Activated CD4-positive, alpha-beta T cell treated with anti-CD3 and anti-CD28 coated beads, Interleukin-2, Interleukin-4, amounts not matched to agents 100 ng/mL and 50 ng/mL, durations not matched to agents 16 hours and 8 hours (primary cell): ENCODE results near the gene LAMC2.
"Not testable (repeated sequence)": the region's sequence is repeated elsewhere in the genome, so short reads cannot be mapped to it uniquely, and the experiment has no call there.

ENCODE experiments used
- DNase-seq: peaks from one replicate; pipeline ENCODE4 v3.0.0-alpha.2; 2020; ENCODE audit warnings: low spot score

LAMC2 gene

DNA sequence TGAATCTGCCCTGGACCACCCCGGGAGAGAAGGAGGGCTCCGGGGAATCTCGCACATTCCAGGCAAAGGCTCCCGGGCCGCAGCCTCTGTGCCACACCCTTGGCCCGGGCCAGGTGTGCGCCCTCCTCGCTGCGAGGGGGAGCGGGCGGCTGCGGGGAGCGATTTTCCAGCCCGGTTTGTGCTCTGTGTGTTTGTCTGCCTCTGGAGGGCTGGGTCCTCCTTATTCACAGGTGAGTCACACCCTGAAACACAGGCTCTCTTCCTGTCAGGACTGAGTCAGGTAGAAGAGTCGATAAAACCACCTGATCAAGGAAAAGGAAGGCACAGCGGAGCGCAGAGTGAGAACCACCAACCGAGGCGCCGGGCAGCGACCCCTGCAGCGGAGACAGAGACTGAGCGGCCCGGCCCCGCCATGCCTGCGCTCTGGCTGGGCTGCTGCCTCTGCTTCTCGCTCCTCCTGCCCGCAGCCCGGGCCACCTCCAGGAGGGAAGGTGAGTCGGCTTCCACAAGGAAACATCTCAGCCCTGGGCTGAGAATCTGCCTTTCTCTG is at the start of gene LAMC2:
LAMC2 (plus strand) TSS at position 324 of the 550 bp plus-strand sequence; CDS start at position 413, 89 bp downstream.
- DNase-seq: no peak

DNA sequence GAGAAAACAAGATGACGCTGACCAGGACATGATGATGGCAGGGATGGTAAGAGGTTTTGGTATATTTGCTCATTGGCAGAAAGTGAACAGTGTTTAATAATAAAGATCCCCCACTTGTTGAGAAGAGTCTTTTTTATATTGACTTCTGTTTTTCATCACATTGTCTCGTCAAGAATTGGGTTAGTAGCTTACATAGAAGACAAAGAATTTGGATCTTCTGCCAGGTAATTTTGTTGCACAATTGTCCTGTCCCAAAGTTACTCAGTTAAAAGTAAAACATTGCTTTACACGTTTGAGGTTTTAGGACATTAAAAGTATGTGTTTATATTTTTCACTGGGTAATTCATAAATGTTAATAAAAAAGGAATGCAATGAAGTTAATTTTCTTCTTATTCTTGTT is 48.3 kb upstream of the LAMC2 start:
- DNase-seq: no peak

DNA sequence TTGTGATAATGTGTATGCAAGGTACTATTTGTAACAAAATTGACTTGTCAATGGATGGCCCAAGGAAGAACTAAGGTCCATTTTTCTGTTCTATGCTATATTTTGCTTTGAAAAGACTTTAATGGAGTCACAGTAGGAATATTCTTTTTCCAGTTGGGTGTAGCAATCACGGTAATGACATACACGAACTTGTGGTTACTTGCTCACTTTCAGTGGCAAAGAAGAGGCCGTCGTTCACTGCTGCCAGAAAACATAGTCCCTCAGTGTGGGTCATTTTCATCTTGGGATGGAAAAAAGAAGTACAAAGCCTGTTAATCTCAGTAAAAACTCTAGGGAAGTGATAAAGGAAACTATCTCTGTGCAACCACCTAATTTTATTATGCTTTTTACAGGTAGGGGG is 47.8 kb upstream of the LAMC2 start:
- DNase-seq: no peak

DNA sequence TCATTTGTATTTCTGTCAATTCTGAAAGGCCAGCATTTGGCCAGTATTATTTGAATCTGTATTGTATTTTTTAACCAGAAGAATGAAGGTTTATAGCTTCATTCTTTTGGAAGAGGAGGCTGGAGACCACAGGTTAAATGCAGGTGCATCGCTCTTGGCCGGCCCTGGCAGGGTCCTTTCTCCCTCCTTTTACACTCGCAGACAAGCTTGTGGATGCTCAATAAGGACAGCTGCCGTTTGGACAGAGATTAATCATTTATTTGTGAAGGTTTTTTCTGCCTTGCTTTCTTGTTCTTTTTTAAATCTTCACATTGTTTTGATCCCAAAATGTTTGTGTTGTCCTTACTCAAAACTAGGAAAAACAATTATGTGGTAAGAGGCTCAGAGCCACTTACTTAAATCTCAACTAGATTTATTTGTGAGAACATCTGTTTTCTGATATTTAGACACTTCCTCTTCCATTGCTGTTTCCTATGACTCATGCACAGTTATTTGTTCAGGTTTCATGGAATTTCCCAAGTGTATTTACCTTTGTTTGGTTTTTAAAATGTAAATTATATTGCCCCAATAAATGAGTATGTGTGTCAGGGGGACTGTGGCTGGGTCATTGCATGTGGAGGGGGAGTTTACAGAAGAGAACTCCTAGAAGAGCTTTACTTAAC is 46.7 kb upstream of the LAMC2 start:
- DNase-seq: no peak

DNA sequence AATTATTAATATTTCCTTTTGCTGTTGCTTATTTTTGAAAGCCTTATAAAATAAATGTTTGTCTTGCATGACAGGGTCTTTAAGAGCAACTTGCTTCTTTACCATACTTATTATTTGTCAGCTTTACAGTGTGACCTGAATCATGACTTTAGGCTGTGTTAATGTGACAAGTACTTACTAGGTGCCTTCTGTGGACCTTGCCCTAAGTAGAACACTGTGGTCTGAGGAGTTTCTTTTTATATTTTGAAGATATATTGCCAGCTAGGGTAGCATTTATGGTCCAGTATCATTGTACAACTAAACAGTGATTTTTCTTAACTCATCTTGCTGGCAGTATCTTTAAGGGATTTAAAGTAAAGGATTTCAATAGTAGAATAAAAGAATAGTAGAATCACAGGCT is 45.4 kb upstream of the LAMC2 start:
- DNase-seq: no peak

DNA sequence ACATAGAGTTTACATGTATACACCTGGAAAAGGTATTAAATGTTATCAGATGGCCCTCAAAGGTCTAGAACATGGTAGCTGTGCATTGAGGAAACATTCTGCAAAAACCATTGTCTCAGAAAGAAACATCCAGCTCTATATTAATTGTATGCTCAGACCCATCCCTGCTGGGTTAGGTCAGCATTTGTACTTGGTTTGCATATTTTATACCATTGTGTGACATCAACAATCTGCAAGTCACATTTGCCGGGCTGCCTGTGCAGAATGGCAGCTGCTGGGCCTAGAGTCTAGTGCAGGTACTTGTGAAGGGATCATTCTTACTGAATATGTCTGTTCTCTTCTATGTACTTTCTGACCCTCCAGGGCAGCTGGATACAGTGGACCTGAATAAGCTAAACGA is 43.9 kb upstream of the LAMC2 start:
- no peak for DNase-seq

DNA sequence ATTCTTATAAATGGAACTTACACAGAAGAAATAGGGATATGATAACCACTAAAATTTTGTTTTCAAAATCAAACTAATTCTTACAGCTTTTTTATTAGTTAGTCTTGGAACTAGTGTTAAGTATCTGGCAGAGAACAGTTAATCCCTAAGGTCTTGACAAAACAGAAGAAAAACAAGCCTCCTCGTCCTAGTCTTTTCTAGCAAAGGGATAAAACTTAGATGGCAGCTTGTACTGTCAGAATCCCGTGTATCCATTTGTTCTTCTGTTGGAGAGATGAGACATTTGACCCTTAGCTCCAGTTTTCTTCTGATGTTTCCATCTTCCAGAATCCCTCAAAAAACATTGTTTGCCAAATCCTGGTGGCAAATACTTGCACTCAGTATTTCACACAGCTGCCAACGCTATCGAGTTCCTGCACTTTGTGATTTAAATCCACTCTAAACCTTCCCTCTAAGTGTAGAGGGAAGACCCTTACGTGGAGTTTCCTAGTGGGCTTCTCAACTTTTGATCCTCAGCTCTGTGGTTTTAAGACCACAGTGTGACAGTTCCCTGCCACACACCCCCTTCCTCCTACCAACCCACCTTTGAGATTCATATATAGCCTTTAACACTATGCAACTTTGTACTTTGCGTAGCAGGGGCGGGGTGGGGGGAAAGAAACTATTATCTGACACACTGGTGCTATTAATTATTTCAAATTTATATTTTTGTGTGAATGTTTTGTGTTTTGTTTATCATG is 42.3 kb upstream of the LAMC2 start:
- no peak for DNase-seq

DNA sequence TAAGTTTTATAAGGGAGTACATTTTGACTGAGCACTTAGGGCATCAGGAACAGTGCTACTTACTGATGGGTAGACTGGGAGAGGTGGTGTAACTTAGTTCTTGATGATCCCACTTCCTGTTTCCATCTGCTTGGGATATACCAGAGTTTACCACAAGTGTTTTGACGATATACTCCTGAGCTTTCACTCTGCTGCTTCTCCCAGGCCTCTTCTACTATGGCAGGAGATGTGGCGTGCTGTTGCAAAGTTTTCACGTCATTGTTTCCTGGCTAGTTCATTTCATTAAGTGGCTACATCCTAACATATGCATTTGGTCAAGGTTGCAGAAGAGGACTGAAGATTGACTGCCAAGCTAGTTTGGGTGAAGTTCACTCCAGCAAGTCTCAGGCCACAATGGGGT is 41.3 kb upstream of the LAMC2 start:
- DNase-seq: no peak

DNA sequence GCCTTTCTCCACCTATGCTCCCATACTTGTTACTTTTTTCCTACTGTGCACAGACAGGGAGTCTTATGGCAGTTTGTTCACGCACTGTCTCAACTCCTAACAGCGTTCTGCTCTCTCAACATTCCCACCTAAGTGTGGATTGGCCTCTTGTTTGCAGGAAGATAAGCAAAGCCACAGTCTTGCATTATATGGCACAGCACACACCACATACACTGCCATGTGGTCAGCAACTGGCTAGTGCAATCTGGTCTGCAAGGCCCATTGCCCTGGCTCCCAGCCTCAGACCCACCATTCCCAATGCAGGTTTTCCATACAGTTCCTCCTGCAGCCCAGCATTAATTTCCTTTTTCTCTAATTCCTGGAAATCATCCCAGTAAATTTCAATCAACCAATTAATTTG is 38.3 kb upstream of the LAMC2 start:
- DNase-seq: no peak

DNA sequence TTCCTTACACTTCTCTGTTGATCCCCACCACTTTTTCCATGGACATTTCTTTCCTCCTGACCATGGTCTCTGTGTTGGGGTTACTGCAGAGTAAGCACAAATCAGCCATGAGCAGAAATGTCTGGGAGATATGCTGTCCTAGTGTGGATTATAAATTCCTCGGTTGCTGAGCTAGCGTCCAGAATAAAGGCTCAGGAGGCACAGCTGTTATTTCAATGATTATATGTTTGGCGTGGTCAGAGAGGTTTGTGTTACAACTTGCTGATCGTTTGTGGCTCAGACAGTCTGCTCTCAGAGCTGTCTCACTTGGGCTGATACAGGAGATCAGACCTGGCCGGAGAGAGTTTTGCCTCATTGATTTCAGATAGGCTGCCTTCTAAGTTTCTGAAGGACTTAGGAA is 37.5 kb upstream of the LAMC2 start:
- DNase-seq: no peak

DNA sequence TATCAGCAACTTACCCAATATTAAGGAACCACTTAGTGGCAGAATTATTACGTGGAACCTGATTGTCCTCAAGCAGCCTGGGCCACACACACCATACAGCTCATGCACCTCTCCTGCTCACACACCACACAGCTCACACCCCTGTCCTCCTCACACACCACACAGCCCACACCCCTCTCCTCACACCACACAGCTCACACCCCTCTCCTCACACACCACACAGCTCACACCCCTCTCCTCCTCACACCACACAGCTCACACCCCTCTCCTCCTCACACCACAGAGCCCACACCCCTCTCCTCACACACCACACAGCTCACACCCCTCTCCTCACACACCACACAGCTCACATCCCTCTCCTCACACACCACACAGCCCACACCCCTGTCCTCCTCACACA is 36.8 kb upstream of the LAMC2 start:
- no peak for DNase-seq

DNA sequence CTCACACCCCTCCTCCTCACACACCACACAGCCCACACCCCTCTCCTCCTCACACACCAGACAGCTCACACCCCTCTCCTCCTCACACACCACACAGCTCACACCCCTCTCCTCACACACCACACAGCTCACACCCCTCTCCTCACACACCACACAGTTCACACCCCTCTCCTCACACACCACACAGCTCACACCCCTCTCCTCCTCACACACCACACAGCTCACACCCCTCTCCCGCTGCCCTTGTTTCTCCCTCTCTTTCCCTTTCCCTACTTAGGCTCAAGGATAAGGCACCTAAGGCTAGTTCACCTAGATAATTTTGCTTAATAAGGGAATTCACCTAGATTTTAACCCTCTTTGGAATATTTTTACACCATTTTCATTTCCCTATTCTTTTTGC is 36.0 kb upstream of the LAMC2 start:
- not testable (repeated sequence) for DNase-seq

DNA sequence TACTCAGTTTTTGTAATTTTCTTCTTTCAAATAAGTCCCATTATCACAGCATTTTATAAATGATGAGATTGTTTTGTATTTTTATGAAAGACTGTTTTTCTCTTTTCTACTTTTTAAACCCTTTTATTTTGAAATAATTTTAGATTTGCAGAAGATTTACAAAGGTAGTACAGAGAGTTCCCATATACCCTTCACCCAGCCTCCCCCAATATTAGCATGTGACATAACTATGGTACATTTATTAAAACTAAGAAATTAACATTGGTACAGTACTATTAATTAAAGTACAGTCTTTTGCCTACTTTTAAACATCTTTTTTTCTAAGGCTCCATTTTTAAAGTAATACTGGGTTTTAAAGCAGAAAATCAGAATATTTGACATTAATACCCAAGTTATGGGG is 35.6 kb upstream of the LAMC2 start:
- no peak for DNase-seq

DNA sequence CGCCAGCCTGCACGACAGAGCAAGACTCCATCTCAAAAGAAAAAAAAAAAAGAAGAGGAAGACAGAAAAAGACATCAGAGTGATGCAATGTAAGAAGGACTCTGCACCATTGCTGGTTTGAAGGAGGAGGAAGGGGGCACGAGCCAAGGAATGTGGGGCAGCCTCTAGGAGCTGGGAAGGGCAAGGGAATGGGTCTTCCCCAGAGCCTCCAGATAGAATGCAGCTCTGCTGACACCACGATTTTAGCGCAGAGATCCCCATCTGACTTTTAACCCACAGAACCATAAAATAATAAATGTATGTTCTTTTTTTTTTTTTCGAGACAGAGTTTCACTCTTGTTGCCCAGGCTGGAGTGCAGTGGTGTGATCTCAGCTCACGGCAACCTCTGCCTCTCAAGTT is 33.9 kb upstream of the LAMC2 start:
- DNase-seq: no peak

DNA sequence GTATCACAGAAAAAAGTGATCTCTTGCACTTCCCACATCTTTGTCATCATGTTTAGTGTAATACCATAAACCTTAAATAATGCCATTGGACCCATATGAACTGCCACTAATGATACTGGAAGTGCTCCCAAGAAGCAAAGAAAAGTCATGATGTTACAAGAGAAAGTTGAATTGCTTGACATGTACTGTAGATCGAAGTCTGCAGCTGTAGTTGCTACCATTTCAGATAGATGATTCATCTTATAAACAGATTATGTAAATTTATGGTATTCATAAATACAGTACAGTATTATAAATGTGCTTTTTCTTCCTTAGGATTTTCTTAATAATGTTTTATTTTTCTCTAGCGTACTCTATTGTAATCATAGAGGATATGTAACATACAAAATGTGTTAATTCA is 30.1 kb upstream of the LAMC2 start:
- no peak for DNase-seq

DNA sequence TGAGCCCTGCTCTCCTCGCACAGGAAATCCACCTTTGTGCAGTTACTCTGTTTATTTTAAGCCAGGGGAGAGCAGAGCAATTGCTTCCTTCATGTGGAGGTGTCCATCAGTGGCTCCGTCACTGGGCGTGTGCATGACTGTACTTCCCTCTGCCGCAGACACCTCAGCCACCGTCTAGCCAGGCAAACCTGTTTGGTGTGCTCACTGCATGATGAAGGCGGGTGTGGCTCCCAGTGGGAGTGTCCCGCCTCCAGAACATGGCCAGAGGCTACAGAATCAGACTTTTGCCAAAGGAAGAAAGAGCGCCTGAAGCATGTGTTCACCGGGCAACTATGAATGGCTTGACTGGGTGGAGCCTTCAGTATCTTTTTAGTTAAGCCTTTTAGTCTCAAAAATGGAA is 26.1 kb upstream of the LAMC2 start:
- DNase-seq: no peak

DNA sequence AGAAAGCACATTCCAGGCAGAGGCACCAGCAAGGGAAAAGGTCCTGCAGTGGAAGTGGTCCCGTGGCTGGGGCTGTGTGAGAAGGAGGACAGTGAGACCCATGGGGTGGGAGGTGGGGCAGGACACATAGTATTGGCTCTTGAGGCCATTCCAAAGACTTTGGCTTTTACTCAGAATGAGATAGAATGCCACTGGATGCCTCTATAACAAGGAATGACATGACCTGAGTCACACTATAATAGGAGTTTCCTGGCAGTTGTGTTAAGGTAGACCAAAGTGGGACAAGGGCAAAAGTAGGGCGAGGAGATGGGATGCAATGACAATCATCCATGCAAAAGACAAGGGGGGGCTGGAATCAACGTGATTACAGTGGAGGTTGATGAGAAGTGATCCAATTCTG is 24.7 kb upstream of the LAMC2 start:
- no peak for DNase-seq

DNA sequence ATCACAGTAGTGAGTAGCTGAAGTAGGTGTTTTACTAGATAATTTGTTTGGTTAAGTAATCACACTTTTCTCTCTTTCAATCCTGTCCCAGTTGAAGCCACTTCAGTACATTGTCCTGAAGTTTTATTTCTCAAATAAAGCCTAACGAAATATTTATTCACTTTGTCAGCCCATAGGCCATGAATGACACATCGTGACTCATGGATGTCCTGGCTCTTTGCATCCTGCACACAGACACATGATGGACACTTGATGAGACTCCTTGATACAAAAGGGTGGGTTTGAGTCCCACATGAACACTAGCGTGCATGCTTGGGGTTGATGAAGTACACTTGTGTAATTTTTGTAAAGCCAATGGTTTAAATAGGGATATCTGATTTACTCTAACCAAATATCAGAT is 22.7 kb upstream of the LAMC2 start:
- no peak for DNase-seq

DNA sequence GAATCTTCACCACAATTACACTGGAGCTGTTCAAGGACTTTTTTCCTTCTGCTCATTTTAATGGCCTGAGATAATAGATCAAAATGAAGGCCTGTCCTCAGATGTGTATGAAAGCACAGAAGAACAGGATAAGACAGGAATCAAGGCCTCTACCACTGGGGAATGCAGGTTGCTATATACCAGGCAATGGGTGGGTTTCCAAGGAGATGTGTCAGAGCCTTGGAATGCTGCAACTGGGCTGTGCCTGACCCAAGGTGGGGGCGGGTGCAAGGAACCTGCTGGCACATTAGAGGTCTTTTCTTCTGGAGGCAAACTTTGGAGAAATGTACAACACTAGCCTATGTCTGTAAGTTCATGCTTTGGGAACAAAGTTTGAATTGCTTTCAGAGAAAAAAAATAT is 21.7 kb upstream of the LAMC2 start:
- no peak for DNase-seq

DNA sequence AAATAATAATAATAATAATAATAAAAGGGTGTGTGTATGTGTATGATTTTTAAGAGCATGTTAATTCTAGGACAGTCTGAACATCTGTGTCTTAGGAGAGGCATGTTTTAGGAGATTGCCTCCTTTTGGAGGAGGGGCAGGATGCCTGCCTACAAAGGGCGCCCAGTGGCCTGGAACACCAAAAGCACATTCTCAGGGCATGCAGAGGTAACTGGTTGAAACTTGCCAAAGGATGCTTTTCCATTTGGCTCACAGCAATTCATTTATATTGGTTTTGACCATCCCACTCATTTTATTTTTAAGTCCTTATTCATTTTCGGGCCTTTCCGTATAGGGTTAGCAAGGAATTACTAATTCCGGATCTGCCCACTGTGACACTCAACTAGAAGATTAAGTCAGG is 21.1 kb upstream of the LAMC2 start:
- no peak for DNase-seq

DNA sequence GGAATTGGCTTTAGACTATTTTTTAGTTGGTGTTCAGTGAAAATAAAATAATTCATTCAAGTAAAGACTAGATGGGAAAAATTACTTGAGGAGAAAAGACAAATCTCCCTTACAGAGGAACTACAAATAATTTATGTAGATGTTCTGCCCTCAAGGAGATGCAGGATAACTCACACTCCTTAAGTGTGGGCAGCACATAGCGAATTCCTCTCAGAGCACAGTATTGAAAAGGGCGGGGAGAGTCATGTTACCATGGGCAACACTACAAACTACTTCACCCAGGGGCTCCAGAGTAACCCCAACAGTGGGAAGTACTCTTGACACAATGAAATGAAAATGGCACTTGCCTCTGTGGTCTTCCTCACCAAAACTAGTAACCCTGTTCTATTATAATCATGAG is 20.6 kb upstream of the LAMC2 start:
- DNase-seq: no peak

DNA sequence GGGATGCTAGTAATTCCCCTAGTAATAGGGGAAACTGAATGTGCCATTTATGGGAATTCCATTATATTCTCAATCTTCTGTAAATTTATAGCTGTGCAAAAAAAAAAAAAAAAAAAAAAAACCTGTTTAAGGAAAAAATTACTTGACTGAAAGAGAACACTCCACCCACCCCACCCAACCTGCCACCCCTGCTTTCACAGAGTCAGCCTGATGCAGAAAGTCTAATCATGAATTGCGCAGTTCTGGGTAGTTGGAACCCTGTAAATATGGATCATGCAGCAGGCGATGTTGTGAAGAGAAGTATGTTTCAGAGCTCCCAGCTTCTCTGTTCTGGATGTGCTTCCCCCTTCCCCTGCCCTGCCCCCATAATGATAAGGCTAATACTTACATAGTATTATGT is 19.6 kb upstream of the LAMC2 start:
- no peak for DNase-seq

DNA sequence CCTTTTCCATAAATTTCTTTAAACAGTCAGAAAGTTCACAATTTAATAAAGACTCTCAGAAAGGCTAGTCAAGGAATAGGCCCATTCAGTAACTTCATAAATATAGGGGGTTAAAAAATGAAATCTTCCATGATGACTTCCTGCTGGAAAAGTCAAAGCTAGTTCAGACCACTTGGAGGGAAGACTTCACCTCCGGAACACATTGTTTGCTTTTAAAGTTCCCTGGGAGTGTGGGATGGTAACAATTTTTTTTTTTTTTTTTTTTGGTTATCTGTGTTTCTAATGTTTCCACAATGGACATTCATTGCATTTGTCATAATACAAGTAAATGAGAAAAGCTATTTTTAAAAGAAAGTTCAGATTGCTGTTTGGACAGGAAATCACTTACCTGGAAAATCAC is 18.4 kb upstream of the LAMC2 start:
- no peak for DNase-seq

DNA sequence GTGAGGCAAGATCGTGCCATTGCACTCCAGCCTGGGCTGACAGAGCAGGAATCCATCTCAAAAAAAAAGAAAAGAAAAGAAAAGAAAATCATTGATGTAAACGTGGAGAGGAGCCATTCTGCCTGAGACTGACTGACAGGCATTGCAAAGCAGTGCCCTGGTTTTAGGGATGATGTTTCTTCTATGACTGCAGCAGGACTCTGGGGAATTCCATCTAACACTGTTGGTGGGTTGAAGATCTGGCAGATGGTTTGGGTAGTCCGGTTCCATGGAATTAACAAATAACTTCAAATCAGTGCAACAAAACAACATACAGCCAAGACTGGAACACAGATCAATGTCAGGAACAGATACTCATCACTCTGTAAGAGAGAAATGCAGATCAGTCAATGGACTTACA is 17.8 kb upstream of the LAMC2 start:
- no peak for DNase-seq
